HepG2 (cell line): ENCODE data around the gene C16orf95.

Experiments used
- CTCF ChIP-seq: sonication (generic); formaldehyde crosslinking; IDR thresholded peaks from 2 replicates; pipeline ENCODE4 v1.5.0; 2020; ENCODE audit warnings: mild to moderate bottlenecking, missing genetic modification reagents, moderate library complexity
- KAT8 ChIP-seq: IDR thresholded peaks from 2 replicates; pipeline ENCODE4 v1.6.1; 2016; ENCODE audit warnings: missing genetic modification reagents, missing compliant biosample characterization
- ZNF550 ChIP-seq: sonication (generic); formaldehyde crosslinking; IDR thresholded peaks from 2 replicates; pipeline ENCODE4 v1.4.0; 2020; ENCODE audit warnings: mild to moderate bottlenecking, missing genetic modification reagents, borderline replicate concordance
- ZNF589 ChIP-seq: sonication (generic); formaldehyde crosslinking; conservative IDR thresholded peaks from 2 replicates; pipeline ENCODE4 v1.8.0; 2022; ENCODE audit warnings: mild to moderate bottlenecking, moderate library complexity, missing genetic modification reagents

GRCh38 chr16:87309620-87310525 lies 7.3 kb downstream of the C16orf95 start:
- TF ChIP-seq ZNF550 = no peak
- no peak for TF ChIP-seq KAT8 (CRISPR knock-in tag)
- TF ChIP-seq CTCF = no peak
- TF ChIP-seq ZNF589 (CRISPR knock-in tag) = no peak
